ENCODE results near the gene KRT33B.
"Not testable (repeated sequence)": the region's sequence is repeated elsewhere in the genome, so short reads cannot be mapped to it uniquely, and the experiment has no call there.

The KRT33B gene

DNA sequence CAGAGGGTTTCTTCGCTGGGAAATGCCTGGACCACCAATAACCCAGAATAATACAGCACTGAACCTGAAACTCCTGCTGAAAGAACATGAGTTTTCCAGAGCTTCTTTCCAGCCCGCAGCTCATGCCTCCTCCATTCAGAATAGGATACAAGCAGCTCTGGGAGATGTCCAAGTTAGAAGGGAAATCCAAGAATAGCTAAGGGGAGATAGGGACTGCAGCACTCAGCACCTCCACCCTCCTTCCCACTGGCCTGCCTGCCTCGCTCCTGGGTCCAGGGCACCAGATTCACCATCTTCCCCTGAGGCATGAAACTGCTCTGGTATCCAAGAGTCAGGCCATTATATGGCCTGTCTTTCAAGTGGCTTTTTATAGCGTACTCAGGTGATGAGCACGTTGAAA, 23.7 kb upstream of the KRT33B start:
- DNase-seq: no peak

DNA sequence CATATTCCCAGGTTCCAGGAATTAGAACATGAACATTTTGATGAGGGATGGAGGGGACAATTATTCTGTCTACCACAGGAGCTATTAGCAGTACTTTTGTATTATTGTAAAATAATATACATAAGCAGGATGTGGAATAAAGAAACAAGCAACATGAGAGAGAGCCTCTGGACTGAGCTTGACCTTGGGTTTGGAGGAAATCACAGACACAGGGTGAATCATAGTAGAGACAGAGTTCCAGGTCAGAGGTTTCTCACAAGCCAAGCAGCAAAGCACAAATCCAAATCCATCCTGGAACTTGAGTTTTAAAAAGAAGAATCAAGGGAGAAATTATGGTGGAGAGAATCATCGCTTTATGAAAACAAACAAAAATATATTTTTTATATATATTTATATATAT, 22.7 kb upstream of the KRT33B start:
- no peak for DNase-seq

DNA sequence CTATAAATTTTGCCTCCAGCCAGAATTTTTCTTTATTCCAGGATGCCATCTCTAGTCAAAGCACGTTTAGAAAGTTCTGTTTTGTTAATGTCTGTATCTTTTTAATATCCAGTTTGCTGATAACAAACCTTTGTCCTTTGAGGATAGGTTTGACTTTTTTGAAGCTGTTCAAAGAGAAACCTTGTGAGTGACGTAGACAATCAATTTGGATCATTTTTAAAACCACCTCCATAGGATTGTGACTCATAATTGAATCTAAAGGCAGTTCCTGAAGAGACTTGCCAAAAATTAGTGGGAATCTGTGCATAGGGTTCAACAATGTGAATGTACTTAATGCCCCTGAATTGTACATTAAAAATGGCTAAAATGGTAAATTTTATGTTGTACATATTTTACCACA, 21.9 kb upstream of the KRT33B start:
- no peak for DNase-seq

DNA sequence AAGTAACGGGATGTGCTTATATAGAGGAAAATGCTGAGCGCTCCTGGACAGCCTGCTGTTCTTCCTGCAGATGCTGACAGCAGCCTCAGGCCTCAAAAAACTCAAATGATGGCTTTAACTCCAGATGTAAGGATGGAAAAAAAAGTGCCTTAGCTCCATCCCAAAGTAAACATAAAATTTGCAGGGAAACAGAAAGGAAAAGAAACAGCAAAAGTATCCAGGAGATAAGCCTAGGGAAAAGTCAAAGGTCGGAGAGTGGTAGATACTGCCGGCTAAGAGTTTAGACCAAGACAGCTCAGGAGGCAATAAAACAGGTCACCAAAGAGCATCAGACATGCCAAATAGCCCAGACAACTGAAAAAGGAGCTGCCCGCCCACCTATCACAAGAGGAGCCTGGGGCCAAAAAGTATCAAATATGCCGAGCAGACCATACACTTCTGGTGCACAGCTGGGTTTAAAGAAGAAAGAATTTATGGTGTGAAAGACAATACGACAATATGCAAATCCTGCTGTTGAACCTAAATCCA, 20.9 kb upstream of the KRT33B start:
- DNase-seq: no peak

DNA sequence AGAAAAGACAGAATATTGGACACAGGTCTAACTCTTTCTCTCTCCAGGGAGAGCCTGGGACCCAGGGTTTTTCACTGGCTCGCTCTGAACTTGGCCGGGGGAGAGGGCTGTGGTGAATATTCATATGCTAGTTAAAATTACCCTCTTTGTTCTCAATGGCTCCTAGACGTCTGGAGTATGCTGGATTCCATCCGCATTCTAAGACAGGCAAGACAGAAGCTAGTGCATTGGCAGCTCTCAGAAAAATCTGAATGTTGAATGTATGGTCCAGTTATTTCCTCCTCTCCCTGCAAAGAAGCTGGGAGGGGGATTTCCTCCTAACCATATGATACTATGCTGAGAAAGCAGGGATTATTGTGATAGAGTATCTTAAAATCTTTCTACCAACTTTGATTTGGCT, 18.1 kb upstream of the KRT33B start:
- DNase-seq: no peak

DNA sequence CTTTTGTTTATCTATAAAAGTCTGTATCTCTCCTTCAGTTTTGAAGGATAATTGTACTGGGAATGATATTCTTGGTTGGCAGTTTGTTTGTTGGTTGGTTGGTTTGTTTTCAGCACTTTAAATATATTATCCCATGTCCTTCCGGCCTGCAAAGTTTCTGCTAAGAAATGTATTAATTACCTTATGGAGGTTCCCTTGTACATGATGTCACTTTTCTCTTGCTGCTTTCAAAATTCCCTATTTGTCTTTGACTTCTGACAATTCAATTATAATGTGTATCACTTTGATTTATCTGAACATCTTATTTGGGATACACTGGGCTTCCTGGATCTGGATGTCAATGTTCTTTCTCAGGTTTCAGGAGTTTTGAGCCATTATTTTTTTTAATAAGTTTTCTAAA, 16.6 kb upstream of the KRT33B start:
- DNase-seq: no peak

DNA sequence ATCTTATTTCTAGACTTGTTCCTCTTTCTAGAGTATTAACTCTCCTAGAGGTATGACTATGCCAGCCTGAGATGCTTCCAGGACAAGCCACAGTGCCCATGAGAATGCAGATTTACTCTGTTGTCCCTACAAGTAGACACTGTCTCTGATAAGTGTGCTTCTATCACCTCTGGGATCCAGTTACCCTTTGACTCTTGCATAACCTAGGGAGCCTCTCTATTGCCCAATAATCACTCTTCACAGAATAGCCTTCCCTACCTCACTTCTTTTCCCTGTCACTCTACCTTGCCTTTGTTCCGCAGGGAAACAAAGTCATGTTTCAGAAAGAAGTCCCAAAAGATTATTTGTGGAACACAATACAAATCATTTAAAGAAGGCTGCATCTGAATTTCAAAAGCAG, 14.1 kb upstream of the KRT33B start:
- DNase-seq: no peak

DNA sequence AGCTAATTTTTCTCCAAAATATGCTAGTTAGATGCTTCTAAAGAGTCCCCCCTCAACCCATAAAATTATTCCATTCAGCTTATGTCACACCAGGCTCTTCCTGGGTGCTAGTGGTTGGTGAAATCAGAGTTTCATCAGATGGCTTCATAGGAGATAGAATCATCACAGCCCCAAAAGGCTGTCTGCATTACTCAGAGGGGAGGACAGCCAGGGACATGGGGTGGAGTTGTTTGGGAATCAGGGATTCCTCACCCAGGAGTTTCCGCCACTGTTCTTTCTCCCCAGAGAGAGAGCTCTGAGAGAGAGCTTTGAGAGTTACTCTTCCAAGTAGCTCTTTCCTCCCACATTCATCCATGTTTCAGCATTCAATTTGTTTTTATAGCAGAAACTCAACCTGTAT, 12.8 kb upstream of the KRT33B start:
- DNase-seq: no peak

DNA sequence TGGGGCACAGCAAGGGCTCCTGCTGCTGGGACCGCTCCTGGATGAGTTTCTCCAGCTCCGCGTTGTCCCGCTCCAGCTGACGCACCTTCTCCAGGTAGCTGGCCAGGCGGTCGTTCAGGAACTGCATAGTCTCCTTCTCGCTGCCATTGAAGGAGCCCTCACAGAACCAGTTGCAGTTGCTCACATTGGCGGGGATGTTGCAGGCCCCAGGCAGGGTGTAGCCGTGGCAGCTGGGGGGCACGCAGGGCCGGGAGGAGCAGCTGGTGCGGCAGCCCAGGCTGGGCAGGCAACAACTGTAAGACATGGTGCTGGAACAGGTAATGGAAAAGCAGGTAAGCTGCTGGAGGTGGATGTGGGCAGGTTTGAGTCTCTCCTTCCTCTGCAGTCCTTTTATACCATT, 12.3 kb upstream of the KRT33B start, which contains the start of gene KRT34:
Gene KRT34, minus strand, starts transcription at position 364 of the 400 bp plus-strand sequence. Its CDS starts 60 bp downstream, at position 304.
- not testable (repeated sequence) for DNase-seq

DNA sequence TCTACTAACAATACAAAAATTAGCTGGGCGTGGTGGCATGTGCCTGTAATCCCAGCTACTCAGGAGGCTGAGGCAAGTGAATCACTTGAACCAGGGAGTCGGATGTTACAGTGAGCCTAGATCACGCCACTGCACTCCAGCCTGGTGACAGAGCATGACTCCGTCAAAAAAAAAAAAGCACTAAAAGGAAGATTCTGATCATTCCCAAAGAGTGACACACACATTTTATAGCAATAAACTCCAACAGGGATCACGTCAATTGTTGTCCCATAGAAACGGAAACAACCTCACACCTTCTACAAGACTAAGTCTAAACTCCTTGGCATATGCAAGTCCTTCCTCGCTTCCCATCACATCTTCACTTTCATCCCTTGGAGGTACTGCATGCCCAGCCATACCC, 10.5 kb upstream of the KRT33B start:
- not testable (repeated sequence) for DNase-seq

DNA sequence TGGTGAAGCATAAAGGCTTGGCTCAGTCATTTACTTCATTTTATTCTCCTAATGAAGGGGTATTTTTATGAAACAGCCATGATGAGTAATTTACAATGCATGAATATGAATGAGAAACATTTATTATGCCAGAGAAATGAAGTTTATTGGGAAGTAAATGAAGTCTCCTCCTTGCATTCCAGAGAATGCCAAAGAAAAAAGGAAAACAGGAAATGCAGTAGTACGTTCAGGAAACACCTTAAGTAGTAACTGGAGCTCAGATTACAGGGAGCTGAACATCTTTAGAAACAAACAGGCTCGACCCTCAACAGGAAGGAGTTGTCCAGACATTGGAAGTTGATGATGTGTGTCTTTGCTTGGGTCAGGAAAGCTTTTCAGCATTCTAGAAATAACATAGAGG, 7.9 kb upstream of the KRT33B start:
- DNase-seq: no peak

DNA sequence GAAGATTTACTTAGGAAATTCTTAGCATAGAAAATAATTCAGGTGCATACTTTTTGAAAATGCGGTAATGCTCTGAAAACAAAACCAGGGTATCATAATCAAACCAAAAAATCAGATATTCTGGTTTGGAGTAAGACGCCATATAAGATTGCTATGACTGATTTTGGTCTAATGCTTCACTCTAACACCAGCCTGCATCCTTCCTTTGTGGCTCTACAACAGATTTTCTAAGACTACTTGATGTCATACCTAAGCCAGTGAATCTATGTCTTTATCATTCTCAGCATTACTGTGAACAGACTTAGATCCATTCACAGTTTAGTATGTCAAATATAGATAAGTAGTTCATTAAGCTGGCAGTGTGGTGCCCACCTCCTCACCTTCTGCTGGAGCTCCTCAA, 590 bp downstream of the KRT33B start:
- no peak for DNase-seq

DNA sequence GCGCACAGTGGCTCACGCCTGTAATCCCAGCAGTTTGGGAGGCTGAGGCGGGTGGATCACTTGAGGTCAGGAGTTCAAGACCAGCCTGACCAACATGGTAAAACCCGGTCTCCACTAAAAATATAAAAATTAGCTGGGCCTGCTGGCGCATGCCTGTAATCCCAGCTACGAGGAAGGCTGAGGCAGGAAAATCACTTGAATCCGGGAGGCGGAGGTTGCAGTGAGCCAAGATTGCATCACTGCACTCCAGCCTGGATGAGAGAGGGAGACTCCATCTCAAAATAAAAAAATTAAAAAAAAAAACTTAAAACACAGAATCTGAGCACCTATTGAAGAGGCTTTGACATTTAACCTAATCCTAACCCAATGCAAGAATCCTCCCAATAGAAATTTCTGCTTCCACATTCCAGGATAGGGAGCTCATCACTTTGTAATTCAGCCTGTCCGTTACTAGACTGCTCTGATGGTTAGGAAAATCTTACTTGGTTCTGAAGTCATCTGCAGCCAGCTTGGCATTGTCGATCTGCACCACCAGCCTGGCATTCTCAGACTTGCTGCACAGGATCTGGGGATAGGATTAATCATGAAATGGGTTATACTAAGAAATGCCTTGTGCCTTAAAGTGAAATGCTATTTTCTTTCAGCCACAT, 2.1 kb downstream of the KRT33B start:
- DNase-seq: no peak

DNA sequence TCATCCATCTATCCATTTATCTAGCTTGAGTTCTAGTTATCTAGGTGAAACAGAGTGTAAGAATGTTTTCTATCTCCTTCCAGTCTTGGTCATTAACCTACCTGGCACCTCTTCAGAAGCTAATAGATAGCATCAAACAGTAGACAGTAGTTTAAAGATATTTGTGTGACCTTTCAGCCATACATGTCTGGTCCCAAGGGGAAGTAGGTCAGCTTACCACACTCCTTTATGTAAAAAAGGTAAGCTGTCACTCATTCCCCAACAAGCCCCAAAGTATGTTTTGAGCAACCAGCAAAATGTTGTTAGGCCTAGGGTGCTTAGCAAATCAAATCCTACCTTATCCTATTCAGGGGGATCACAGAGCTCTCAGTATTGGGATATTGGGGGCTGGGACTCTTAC, 3.5 kb downstream of the KRT33B start:
- no peak for DNase-seq

DNA sequence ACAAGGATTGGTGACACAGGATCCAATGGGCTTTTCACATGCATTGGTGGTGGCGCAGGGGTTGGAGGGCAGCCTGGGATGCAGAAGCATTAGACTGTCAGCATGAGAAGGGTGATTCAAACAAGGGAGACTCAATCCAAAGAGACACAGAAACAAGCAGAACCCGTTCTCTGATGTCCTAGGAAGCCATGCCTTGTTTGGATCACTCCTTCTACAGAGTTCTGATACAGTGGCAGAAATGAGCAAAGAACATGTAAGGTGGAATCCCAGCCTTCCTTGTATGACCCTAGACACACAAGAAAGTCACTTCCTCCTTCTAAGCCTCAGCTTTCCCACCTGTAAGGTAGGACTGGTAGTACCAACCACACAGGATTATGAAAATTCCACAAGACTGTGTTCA, 5.7 kb downstream of the KRT33B start:
- no peak for DNase-seq

DNA sequence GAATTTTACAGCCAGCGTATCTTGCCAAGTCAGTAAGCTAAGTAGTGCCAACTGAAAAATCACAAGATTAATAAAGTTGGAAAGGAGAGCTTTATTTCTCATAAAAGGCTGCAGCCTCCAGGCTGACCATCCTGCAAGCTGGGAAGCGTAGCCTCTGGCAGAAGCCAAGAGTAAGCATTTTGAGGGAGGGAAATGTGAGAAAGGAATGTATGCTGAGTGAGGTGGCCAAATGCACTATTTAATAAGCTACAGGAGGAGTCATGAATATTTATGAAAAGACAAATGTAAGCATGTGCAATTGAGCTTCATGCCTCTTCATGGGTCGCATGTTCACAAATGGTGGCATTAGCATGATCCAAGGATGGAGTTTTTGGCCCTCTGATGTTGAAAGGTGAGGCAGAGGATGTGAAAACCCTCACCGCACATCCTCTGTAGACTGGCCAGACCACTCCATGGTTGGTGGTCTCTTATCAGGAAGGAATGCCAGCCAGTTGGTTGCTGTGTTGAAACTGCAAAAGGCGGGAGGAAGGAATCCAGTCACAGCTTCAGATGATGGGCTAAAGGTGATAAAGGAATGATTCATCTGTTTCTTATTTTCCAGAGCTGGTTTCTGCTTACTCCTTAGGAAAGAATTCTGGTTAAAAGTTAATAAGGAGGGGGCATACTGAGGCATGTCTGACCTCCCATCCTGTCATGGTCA, 9.2 kb downstream of the KRT33B start:
- DNase-seq: no peak

DNA sequence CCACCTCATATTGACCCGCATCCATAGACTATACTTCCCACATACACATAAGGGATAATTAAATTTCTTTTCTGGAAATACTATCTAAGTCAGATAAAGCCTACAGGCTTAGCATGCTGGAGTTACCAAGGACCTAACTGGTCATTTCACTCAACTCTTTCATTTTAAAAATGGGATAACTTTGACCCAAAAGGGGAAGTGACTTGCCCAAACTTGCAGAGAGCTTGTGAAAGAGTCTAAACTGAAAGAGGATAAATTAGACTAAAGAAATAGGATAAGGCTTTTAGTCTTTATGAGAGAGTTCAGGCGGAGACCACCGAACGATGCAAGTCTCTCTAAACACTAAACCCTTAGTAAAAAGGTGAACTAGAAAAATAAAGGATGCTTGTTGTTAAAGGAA, 15.1 kb downstream of the KRT33B start:
- DNase-seq: no peak

DNA sequence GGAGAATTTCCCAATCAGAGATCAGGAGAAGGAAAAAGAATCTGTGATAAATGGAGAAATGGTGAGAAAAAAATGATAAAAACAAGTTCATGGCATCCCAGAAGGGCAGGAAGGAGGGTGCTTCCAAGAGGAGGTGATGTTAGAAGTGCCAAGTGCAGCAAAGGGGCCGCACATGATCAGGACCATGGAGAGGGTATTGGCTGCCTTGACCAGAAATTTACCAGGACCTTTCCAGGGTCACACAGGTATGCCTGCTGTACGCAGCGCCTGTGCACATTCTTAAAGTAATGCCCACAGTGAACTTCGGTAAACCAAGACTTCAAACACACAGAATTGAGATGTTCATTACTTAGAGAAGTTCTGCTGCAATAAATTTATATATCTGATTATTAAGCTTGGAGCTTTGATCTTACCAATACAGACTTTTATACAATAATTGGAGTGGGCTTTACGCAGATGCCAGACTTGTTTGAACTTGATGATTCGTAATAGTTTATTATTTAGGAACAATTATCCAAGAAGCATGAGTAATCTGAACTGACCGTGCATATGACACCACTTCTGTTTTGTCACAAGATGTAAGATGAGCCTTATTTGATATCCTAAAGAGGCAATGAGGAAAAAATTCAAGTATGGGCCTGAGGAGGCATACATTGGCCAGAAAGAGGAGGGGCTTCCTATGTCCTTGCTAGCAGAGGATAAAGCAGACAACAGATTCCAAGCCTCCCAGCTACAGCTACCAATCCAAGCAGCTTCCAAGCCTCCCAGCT, 16.8 kb downstream of the KRT33B start:
- no peak for DNase-seq

DNA sequence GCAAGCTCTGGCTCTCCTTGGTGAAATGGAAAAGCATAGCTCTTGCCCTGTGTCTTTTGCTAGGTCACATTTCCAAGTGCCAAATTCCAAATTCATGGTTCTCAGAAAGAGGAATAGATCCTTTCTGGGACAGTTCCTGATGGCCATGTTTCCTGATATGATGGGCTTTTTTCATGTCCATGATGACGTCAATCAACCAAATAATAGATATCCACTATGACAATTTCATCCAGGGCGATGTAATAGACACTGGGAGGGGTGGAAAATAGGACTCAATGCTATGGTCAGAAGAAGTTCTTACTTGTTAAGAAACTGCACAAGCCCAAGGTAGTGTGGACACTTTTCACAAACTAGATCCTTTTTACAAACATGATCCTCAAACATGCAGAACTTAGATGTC, 18.4 kb downstream of the KRT33B start:
- DNase-seq: no peak

DNA sequence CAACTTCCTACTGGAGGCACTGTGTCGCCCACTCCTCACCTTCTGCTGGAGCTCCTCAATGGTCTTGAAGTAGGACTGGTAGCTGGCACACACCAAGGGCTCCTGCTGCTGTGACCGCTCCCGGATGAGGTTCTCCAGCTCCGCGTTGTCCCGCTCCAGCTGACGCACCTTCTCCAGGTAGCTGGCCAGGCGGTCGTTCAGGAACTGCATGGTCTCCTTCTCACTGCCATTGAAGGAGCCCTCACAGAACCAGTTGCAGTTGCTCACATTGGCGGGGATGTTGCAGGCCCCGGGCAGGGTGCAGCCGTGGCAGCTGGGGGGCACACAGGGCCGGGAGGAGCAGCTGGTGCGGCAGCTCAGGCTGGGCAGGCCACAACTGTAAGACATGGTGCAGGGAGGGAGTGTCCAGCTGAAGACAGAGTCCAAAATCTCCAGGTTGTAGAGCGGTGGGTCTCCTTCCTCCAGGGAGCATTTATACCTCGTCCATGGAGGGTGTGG, 19.2 kb downstream of the KRT33B start, which contains the start of gene KRT33A:
Gene KRT33A, minus strand, starts transcription at position 448 of the 498 bp plus-strand sequence. Its CDS starts 61 bp downstream, at position 387.
- DNase-seq: not testable (repeated sequence)

DNA sequence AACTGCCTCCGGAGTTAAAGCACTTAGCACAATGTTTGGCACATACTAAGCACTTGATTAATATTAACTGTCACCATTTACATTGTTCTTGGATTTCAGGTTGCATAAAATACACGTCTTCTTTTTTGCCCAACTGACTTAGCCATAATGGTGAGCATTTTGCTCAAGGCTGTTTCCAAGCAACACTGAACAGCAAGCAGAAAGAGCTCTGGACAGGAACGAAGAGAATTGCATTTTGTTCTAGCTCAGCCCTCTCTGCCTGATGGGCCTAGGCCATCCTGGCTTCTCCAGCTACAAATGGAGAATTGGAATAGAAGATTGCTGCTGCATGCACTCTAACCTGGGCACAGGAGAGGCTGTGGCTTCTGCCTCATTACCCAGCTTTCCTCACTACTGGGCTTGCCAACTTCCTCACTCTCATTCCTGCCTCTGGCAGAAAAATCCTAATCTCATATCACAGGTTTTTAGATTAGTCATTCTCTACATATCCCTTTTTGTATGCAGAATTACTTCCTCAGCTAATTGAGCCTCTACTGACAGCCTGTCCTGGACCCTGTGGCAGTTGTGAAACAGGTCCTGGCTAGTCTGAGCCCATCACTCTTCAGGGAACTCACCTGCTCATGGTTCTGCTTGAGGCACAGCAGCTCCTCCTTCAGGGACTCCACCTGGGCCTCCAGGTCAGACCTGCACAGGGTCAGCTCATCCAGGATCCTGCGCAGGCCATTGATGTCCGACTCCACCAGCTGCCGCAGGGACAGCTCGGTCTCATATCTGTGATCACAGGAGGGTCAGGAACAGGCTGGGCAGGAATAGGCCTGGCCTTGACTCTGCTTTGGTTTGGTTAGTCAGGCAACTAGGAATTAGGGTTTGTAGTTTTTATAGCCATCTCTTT, 21.5 kb downstream of the KRT33B start:
- no peak for DNase-seq

DNA sequence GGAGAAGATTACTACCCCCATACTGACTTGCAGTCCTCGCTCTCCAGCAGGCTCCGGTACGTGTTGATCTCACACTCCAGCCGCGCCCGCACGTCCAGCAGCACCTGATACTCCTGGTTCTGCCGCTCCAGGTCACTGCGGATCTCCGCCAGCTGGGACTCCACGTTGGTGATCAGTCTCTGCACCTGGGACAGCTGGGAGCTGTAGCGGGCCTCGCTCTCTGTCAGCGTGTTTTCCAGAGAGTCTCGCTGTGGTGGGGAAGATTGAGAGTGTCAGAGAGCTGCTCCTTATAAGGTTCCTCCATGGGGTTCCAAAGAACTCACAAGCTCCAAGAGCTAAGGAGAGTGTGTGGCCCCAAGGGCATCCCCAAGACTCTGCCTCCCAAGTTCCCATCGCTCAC, 23.2 kb downstream of the KRT33B start:
- not testable (repeated sequence) for DNase-seq

Measured in right forelimb (tissue), 1 donor.